CD14-positive monocyte (primary cell): ENCODE measurements around the gene SLC27A4. TPM values are rescaled to one million over a fixed set of nuclear protein-coding genes. Genes with fewer than 3 reads are reported as not detected.

Experiments used
- DNase-seq, 3 donors: peaks; one replicate each; pipeline ENCODE4 v3.0.0-alpha.2; 2011 to 2022
- H2AFZ ChIP-seq: 2 replicates; pipeline ENCODE4 v1.6.0; 2012; ENCODE audit warnings: mild to moderate bottlenecking, low read depth, low read length, inconsistent platforms; ENCODE audit not compliant: insufficient read depth, poor library complexity, severe bottlenecking
- H3K27ac ChIP-seq, 2 donors: 1 replicate in 1 of 2; 2 replicates in 1 of 2; pipeline ENCODE4 v1.5.1; 2012 to 2013; ENCODE audit warnings: low read length in 2 of 2, control low read depth in 1 of 2, inconsistent platforms in 1 of 2, low read depth in 1 of 2, mild to moderate bottlenecking in 1 of 2
- H3K27me3 ChIP-seq, 2 donors: one replicate each; pipeline versions ENCODE4 v1.6.0 to v1.6.1; 2011 to 2013; ENCODE audit warnings: low read length in 2 of 2; ENCODE audit not compliant: control insufficient read depth in 2 of 2, insufficient read depth in 2 of 2
- H3K36me3 ChIP-seq, 2 donors: replicated peaks in 1 of 2; 1 replicate in 1 of 2; 2 replicates in 1 of 2; pipeline versions ENCODE4 v1.5.1 to v1.6.1; 2012 to 2013; ENCODE audit warnings: low read length in 2 of 2, control low read depth in 1 of 2, inconsistent platforms in 1 of 2, mild to moderate bottlenecking in 1 of 2; ENCODE audit not compliant: insufficient read depth in 2 of 2, control insufficient read depth in 1 of 2
- H3K4me1 ChIP-seq, 2 donors: 1 replicate in 1 of 2; 2 replicates in 1 of 2; pipeline versions ENCODE4 v1.5.1 to v1.6.1; 2012 to 2013; ENCODE audit warnings: low read length in 2 of 2, control low read depth in 1 of 2, inconsistent platforms in 1 of 2, mild to moderate bottlenecking in 1 of 2, moderate library complexity in 1 of 2; ENCODE audit not compliant: insufficient read depth in 2 of 2, control insufficient read depth in 1 of 2
- H3K4me2 ChIP-seq: replicated peaks from 2 replicates; pipeline ENCODE3; 2012; ENCODE audit warnings: low read length, moderate library complexity, mild to moderate bottlenecking; ENCODE audit not compliant: poor library complexity, severe bottlenecking; ENCODE audit errors: extremely low read depth
- H3K4me3 ChIP-seq, 3 experiments: fragments of 200-600 bp in 1 of 3; sonication (generic) in 1 of 3; replicated peaks in 1 of 3; 1 replicate in 2 of 3; 2 replicates in 1 of 3; pipeline ENCODE4 v1.5.1; 2011 to 2013; ENCODE audit warnings: low read length in 3 of 3, mild to moderate bottlenecking in 3 of 3, control low read depth in 2 of 3, low read depth in 2 of 3, inconsistent platforms in 1 of 3, moderate library complexity in 1 of 3
- H3K79me2 ChIP-seq: 2 replicates; pipeline ENCODE4 v1.6.0; 2012; ENCODE audit warnings: mild to moderate bottlenecking, control low read depth, inconsistent platforms, low read length, moderate library complexity; ENCODE audit not compliant: insufficient read depth
- H3K9ac ChIP-seq: 2 replicates; pipeline ENCODE4 v1.6.0; 2017; ENCODE audit warnings: low read length, mild to moderate bottlenecking; ENCODE audit not compliant: insufficient read depth, poor library complexity, severe bottlenecking
- H3K9me3 ChIP-seq, 2 donors: replicated peaks in 1 of 2; 1 replicate in 1 of 2; 2 replicates in 1 of 2; pipeline versions ENCODE4 v1.5.1 to v1.6.1; 2012 to 2013; ENCODE audit warnings: low read length in 2 of 2, control low read depth in 1 of 2; ENCODE audit not compliant: control insufficient read depth in 1 of 2, insufficient read depth in 1 of 2
- H4K20me1 ChIP-seq: 2 replicates; pipeline ENCODE4 v1.6.0; 2012; ENCODE audit warnings: mild to moderate bottlenecking, low read length, control low read depth, moderate library complexity; ENCODE audit not compliant: insufficient read depth
- H3K27ac Mint-ChIP-seq, 7 donors: one replicate each; pipeline ENCODE4 v1.8.0; 2020; ENCODE audit warnings: mild to moderate bottlenecking in 7 of 7, mixed read lengths in 7 of 7, moderate library complexity in 6 of 7, inconsistent platforms in 2 of 7
- H3K27me3 Mint-ChIP-seq, 3 donors: one replicate each; pipeline ENCODE4 v1.8.0; 2021 to 2022; ENCODE audit warnings: low read depth in 3 of 3, mild to moderate bottlenecking in 3 of 3, mixed read lengths in 3 of 3, moderate library complexity in 3 of 3, inconsistent platforms in 1 of 3
- H3K36me3 Mint-ChIP-seq, 2 donors: one replicate each; pipeline ENCODE4 v1.8.0; 2020; ENCODE audit warnings: mixed read lengths in 2 of 2, inconsistent platforms in 1 of 2, mild to moderate bottlenecking in 1 of 2
- H3K4me1 Mint-ChIP-seq: one replicate; pipeline ENCODE4 v1.8.0; 2020; ENCODE audit warnings: mild to moderate bottlenecking, mixed read lengths
- H3K4me3 Mint-ChIP-seq, 2 donors: one replicate each; pipeline ENCODE4 v1.8.0; 2020; ENCODE audit warnings: mild to moderate bottlenecking in 2 of 2, mixed read lengths in 2 of 2, moderate library complexity in 1 of 2
- H3K9me3 Mint-ChIP-seq, 7 donors: one replicate each; pipeline ENCODE4 v1.8.0; 2020 to 2022; ENCODE audit warnings: mixed read lengths in 7 of 7, mild to moderate bottlenecking in 6 of 7, moderate library complexity in 6 of 7, inconsistent platforms in 2 of 7
- CTCF ChIP-seq: fragments of 200-600 bp; IDR thresholded peaks from one replicate; pipeline ENCODE4 v1.8.0; 2022; ENCODE audit warnings: antibody characterized with exemption, mild to moderate bottlenecking
- WGBS: methylation state at CpG from one replicate; pipeline ENCODE4 v1.1.5; 2013; ENCODE audit warnings: missing lambda C conversion rate; ENCODE audit not compliant: insufficient coverage; 5-methylcytosine and 5-hydroxymethylcytosine counted together
- intact Hi-C, 2 donors: fragments of 100-400 bp; cut with micrococcal nuclease; formaldehyde crosslinking; loops; one replicate each; pipeline versions ENCODE4 v1.15.0 to v1.15.1; 2023
- polyA plus RNA-seq, 3 donors: library from polyadenylated mRNA; depleted of rRNA in 1 of 3; unstranded in 2 of 3; stranded (reverse) in 1 of 3; fragments of 300-500 nt in 2 of 3; fragments of >200 nt in 1 of 3; fragmentation: Illumina TruSeq in 2 of 3; gene quantifications; 1 replicate in 2 of 3; 2 replicates in 1 of 3; pipeline ENCODE4 v1.2.3, GENCODE V29; 2012 to 2021

Gene SLC27A4
- polyA plus RNA-seq, 3 donors, result 6.8 to 8.9 (median 6.8) TPM

GRCh38 chr9:128296340-128297220, 43.7 kb upstream of the SLC27A4 start:
- 79% methylated on average over 4 of the region's 16 CpGs for WGBS
- Histone ChIP-seq H2AFZ (no peak overlapping the region), H4K20me1 (no peaks in the 10 kb centered on the region), H3K9ac (no peak overlapping the region), H3K4me2 (no peak overlapping the region), H3K9me3 (no peaks in the 10 kb centered on the region), H3K4me1 (no peaks in the 10 kb centered on the region), H3K79me2 (no peaks in the 10 kb centered on the region), H3K27ac (no peak overlapping the region), H3K27me3 (no peaks in the 10 kb centered on the region), H3K4me3 (no peak overlapping the region), H3K36me3 (no peaks in the 10 kb centered on the region)
- Mint-ChIP-seq H3K36me3 (no peaks in the 10 kb centered on the region), H3K27me3 (peaks cover 0 to 2% (median 0%) of the 10 kb centered on the region in 3 donors), H3K4me1 (no peaks in the 10 kb centered on the region), H3K4me3 (no peak overlapping the region), H3K9me3 (no peaks in the 10 kb centered on the region), H3K27ac (peak overlapping the region in 1 of 7 donors; percentile 50)
- intact Hi-C loops, result loop anchor here in 1 of 2 donors (10.0 kb wide), 1 partner anchor 118 kb away; no protein-coding TSS in a partner anchor
- DNase-seq, result no peak
- no peak for TF ChIP-seq CTCF

- no peaks in the 10 kb centered on the region for H4K20me1 ChIP-seq
- no peak for TF ChIP-seq CTCF
- intact Hi-C loops, result loop anchor here in 1 of 2 donors (10.0 kb wide), 1 partner anchor 118 kb away; no protein-coding TSS in a partner anchor
- H3K4me3 Mint-ChIP-seq, result no peak overlapping the region
- H3K27me3 ChIP-seq, result no peaks in the 10 kb centered on the region
- H3K9me3 Mint-ChIP-seq, result no peaks in the 10 kb centered on the region
- H3K9me3 ChIP-seq, result no peaks in the 10 kb centered on the region
- H3K27ac Mint-ChIP-seq, result peak overlapping the region in 1 of 7 donors; percentile 50
- no peaks in the 10 kb centered on the region for H3K4me1 Mint-ChIP-seq
- H3K4me3 ChIP-seq, result no peak overlapping the region
- DNase-seq, result no peak
- no peaks in the 10 kb centered on the region for H3K36me3 ChIP-seq
- WGBS, result no CpG with 5 or more reads among the region's 2 CpGs
- H3K79me2 ChIP-seq, result no peaks in the 10 kb centered on the region
- no peaks in the 10 kb centered on the region for H3K36me3 Mint-ChIP-seq
- no peak overlapping the region for H3K9ac ChIP-seq
- H3K27me3 Mint-ChIP-seq, result peaks cover 0 to 4% (median 0%) of the 10 kb centered on the region in 3 donors
- no peak overlapping the region for H2AFZ ChIP-seq
- no peak overlapping the region for H3K27ac ChIP-seq
- H3K4me1 ChIP-seq, result no peaks in the 10 kb centered on the region
- no peak overlapping the region for H3K4me2 ChIP-seq
Observed at GRCh38 chr9:128297221-128297773, 43.0 kb upstream of the SLC27A4 start.
